SK-N-SH (cell line): ENCODE data around the gene LTBP1.

ENCODE experiments used
- FOXJ3 ChIP-seq: sonication (generic); formaldehyde crosslinking; IDR thresholded peaks from 2 replicates; pipeline ENCODE4 v1.5.1; 2020; ENCODE audit warnings: mild to moderate bottlenecking, missing genetic modification reagents
- MXI1 ChIP-seq: IDR thresholded peaks from 2 replicates; pipeline ENCODE4 v1.6.1; 2012; ENCODE audit warnings: mild to moderate bottlenecking, low read depth, low read length, improper control_type of control experiment
- NFIC ChIP-seq: IDR thresholded peaks from 2 replicates; pipeline ENCODE4 v1.4.0; 2012; ENCODE audit warnings: borderline replicate concordance
- POLR2AphosphoS5 ChIP-seq: IDR thresholded peaks from 2 replicates; pipeline ENCODE4 v1.6.1; 2012; ENCODE audit warnings: low read depth, low read length
- SIN3A ChIP-seq: IDR thresholded peaks from 2 replicates; pipeline ENCODE4 v1.6.1; 2012; ENCODE audit warnings: low read depth, mild to moderate bottlenecking, low read length, moderate library complexity, borderline replicate concordance
- TCF12 ChIP-seq: IDR thresholded peaks from 2 replicates; pipeline ENCODE4 v1.4.0; 2012
- YY1 ChIP-seq: IDR thresholded peaks from 2 replicates; pipeline ENCODE4 v1.4.0; 2012; ENCODE audit warnings: low read depth, mild to moderate bottlenecking
- TF ChIP-seq, protein P1 (sequence below): fragments of 200-600 bp; sonication (generic); IDR thresholded peaks from 2 replicates; pipeline ENCODE4 v1.6.1; 2017; ENCODE audit warnings: antibody characterized with exemption, mild to moderate bottlenecking, moderate library complexity
- TF ChIP-seq, protein P2 (sequence below): fragments of 150-350 bp; IDR thresholded peaks from 2 replicates; pipeline ENCODE4 v1.6.1; 2017; ENCODE audit warnings: antibody characterized with exemption, low read length, low read depth, borderline replicate concordance

GRCh38 chr2:32947484-32948143 is 861 bp downstream of the LTBP1 start:
- TF ChIP-seq, protein P1, sequence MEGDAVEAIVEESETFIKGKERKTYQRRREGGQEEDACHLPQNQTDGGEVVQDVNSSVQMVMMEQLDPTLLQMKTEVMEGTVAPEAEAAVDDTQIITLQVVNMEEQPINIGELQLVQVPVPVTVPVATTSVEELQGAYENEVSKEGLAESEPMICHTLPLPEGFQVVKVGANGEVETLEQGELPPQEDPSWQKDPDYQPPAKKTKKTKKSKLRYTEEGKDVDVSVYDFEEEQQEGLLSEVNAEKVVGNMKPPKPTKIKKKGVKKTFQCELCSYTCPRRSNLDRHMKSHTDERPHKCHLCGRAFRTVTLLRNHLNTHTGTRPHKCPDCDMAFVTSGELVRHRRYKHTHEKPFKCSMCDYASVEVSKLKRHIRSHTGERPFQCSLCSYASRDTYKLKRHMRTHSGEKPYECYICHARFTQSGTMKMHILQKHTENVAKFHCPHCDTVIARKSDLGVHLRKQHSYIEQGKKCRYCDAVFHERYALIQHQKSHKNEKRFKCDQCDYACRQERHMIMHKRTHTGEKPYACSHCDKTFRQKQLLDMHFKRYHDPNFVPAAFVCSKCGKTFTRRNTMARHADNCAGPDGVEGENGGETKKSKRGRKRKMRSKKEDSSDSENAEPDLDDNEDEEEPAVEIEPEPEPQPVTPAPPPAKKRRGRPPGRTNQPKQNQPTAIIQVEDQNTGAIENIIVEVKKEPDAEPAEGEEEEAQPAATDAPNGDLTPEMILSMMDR = no peak
- TF ChIP-seq, protein P2, sequence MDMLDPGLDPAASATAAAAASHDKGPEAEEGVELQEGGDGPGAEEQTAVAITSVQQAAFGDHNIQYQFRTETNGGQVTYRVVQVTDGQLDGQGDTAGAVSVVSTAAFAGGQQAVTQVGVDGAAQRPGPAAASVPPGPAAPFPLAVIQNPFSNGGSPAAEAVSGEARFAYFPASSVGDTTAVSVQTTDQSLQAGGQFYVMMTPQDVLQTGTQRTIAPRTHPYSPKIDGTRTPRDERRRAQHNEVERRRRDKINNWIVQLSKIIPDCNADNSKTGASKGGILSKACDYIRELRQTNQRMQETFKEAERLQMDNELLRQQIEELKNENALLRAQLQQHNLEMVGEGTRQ = no peak
- 0 out of 2 replicates have a peak, but pooled peaks have one; percentile 19 for TF ChIP-seq SIN3A
- TF ChIP-seq YY1 = no peak
- no peak for TF ChIP-seq POLR2AphosphoS5
- TF ChIP-seq TCF12 = no peak
- no peak for TF ChIP-seq MXI1
- TF ChIP-seq FOXJ3 (CRISPR knock-in tag) = no peak
- no peak for TF ChIP-seq NFIC
